Gastroesophageal sphincter (tissue), 3 donors: ENCODE results near the gene ITLN2.
"Not testable (repeated sequence)": the region's sequence is repeated elsewhere in the genome, so short reads cannot be mapped to it uniquely, and the experiment has no call there.

Experiments
- POLR2A ChIP-seq, 2 donors: fragments of 450-650 bp; IDR thresholded peaks; one replicate each; pipeline ENCODE4 v1.6.1; 2017; ENCODE audit warnings: antibody characterized with exemption in 2 of 2, mild to moderate bottlenecking in 2 of 2, moderate library complexity in 1 of 2
- POLR2AphosphoS5 ChIP-seq: sonication (generic); formaldehyde crosslinking; IDR thresholded peaks from one replicate; pipeline ENCODE4 v1.6.1; 2017; ENCODE audit warnings: antibody characterized with exemption
- TF ChIP-seq, protein P1 (sequence below), 4 experiments: fragments of 200-600 bp in 2 of 4; fragments of 450-650 bp in 2 of 4; sonication (generic) in 1 of 4; IDR thresholded peaks; one replicate each; pipeline ENCODE4 v1.5.1; 2017 to 2019; ENCODE audit warnings: antibody characterized with exemption in 4 of 4, mild to moderate bottlenecking in 2 of 4, moderate library complexity in 2 of 4

DNA sequence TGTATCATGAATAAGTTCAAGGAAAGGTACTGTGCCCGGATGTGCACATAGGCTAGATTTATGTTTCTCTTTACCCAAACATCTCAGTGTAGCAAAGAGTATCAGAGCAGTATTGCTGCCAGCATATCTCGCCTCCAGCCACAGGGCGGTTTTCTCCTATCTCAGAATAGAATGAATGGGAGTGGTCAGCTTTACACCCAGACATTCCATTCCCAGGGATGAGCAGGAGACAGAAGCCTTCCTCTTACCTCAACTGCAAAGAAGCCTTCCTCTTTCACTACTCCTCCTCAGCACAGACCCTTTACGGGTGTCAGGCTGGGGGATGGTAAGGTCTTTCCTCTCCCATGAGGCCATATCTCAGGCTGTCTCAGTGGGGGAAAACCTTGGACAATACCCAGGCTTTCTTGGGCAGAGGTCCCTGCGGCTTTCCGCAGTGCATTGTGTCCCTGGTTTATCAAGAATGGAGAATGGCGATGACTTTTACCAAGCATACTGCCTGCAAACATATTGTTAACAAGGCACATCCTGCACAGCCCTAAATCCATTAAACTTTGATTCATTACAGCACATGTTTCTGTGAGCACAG lies 7.3 kb downstream of the ITLN2 start:
- TF ChIP-seq, protein P1, sequence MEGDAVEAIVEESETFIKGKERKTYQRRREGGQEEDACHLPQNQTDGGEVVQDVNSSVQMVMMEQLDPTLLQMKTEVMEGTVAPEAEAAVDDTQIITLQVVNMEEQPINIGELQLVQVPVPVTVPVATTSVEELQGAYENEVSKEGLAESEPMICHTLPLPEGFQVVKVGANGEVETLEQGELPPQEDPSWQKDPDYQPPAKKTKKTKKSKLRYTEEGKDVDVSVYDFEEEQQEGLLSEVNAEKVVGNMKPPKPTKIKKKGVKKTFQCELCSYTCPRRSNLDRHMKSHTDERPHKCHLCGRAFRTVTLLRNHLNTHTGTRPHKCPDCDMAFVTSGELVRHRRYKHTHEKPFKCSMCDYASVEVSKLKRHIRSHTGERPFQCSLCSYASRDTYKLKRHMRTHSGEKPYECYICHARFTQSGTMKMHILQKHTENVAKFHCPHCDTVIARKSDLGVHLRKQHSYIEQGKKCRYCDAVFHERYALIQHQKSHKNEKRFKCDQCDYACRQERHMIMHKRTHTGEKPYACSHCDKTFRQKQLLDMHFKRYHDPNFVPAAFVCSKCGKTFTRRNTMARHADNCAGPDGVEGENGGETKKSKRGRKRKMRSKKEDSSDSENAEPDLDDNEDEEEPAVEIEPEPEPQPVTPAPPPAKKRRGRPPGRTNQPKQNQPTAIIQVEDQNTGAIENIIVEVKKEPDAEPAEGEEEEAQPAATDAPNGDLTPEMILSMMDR (IDR thresholded peaks at IDR 0.05) = not testable (repeated sequence)
- not testable (repeated sequence) for TF ChIP-seq POLR2AphosphoS5; POLR2A (IDR thresholded peaks at IDR 0.05)
